IPS DF 6.9 (cell line): ENCODE measurements around the gene JAZF1.
"Not testable (repeated sequence)": the region's sequence is repeated elsewhere in the genome, so short reads cannot be mapped to it uniquely, and the experiment has no call there.

ENCODE experiments used
- DNase-seq: peaks from one replicate; pipeline ENCODE4 v3.0.0-alpha.2; 2013; ENCODE audit warnings: low read depth, low spot score
- H3K27ac ChIP-seq: one replicate; pipeline ENCODE4 v1.5.1; 2013; ENCODE audit warnings: low read length, control low read depth
- H3K27me3 ChIP-seq: 2 replicates; pipeline ENCODE4 v1.6.1; 2013; ENCODE audit warnings: mild to moderate bottlenecking, low read length; ENCODE audit not compliant: control insufficient read depth, insufficient read depth
- H3K36me3 ChIP-seq: 2 replicates; pipeline ENCODE4 v1.6.1; 2013; ENCODE audit warnings: low read length; ENCODE audit not compliant: control insufficient read depth, insufficient read depth
- H3K4me1 ChIP-seq: 2 replicates; pipeline ENCODE4 v1.6.1; 2013; ENCODE audit warnings: low read length; ENCODE audit not compliant: control insufficient read depth, insufficient read depth
- H3K4me3 ChIP-seq: 2 replicates; pipeline ENCODE4 v1.5.1; 2013; ENCODE audit warnings: mild to moderate bottlenecking, low read length
- H3K9me3 ChIP-seq: 2 replicates; pipeline ENCODE4 v1.6.1; 2013; ENCODE audit warnings: low read length, inconsistent platforms; ENCODE audit not compliant: control insufficient read depth, insufficient read depth
- WGBS: extraction: QIAGEN DNeasy Blood & Tissue Kit; methylation state at CpG from one replicate; pipeline ENCODE4 v1.1.7; 2013; ENCODE audit warnings: mixed read lengths, missing lambda C conversion rate; ENCODE audit not compliant: insufficient read length, insufficient coverage; 5-methylcytosine and 5-hydroxymethylcytosine counted together

The JAZF1 gene

DNA sequence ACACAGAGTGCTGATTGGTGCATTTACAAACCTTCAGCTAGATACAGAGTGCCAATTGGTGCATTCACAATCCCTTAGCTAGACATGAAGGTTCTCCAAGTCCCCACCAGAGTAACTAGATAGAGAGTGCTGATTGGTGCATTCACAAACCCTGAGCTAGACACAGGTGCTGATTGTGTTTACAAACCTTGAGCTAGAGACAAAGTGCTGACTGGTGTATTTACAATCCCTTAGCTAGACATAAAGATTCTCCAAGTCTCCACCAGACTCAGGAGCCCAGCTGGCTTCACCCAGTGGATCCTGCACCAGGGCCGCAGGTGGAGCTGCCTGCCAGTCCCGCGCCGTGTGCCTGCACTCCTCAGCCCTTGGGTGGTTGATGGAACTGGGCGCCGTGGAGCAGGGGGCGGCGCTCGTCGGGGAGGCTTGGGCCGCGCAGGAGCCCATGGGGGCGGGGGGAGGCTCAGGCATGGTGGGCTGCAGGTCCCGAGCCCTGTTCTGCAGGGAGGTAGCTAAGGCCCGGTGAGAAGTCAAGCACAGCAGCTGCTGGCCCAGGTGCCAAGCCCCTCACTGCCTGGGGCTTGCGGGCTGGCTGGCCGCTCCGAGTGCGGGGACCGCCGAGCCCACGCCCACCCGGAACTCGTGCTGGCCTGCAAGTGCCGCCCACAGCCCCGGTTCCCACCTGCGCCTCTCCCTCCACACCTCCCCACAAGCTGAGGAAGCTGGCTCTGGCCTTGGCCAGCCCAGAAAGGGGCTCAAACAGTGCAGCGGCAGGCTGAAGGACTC is 323.7 kb downstream of the JAZF1 start:
- not testable (repeated sequence) for H3K9me3 ChIP-seq, DNase-seq, H3K27me3 ChIP-seq, H3K4me3 ChIP-seq, H3K27ac ChIP-seq, H3K4me1 ChIP-seq, H3K36me3 ChIP-seq
- WGBS: no CpG with 5 or more reads among the region's 28 CpGs

DNA sequence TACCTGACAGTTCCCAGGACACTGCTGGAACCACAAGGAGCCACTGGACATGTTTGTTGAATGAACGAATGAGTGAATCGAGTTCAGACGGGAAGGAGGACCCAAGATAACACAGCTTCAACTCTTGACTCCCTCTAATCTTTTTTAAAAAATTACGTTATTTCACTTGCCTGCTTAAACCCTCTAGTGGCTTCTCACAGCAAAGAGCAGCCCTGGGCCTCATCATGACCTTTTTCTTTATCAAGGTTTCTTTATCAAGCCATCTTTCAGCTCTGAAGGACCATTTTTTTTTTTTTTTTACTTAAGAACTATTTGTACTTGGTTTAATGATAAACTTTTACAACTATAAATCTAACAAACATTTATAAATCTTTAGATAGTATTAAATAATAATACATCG is 330.1 kb downstream of the JAZF1 start:
- Histone ChIP-seq H3K36me3 (no peaks in the 10 kb centered on the region), H3K4me1 (no peaks in the 10 kb centered on the region), H3K4me3 (no peak overlapping the region), H3K27me3 (no peaks in the 10 kb centered on the region), H3K9me3 (no peaks in the 10 kb centered on the region), H3K27ac (no peak overlapping the region)
- no peak for DNase-seq
- no CpG with 5 or more reads among the region's 5 CpGs for WGBS

DNA sequence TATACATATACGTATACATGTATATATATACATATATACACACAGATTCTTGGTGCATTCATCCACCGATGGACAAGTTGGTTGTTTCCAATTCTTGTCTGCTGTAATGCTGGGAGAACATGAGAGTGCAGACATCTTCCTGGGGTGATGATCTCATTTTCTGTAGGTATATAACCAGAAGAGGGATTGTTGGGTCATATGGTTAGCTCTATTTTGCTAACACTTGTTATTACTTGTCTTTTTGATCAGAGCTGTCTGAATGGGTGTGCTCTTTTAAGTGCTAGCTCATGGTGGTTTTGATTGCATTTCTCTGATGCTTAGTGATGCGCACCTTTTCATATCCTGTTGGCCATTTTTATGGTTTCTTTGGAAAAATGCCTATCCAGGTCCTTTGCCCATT is 334.2 kb downstream of the JAZF1 start:
- Histone ChIP-seq H3K27ac (no peak overlapping the region), H3K27me3 (no peaks in the 10 kb centered on the region), H3K4me1 (peaks cover 1% of the 10 kb centered on the region), H3K36me3 (no peaks in the 10 kb centered on the region), H3K9me3 (no peaks in the 10 kb centered on the region), H3K4me3 (no peak overlapping the region)
- WGBS: no CpG with 5 or more reads among the region's 3 CpGs
- no peak for DNase-seq

DNA sequence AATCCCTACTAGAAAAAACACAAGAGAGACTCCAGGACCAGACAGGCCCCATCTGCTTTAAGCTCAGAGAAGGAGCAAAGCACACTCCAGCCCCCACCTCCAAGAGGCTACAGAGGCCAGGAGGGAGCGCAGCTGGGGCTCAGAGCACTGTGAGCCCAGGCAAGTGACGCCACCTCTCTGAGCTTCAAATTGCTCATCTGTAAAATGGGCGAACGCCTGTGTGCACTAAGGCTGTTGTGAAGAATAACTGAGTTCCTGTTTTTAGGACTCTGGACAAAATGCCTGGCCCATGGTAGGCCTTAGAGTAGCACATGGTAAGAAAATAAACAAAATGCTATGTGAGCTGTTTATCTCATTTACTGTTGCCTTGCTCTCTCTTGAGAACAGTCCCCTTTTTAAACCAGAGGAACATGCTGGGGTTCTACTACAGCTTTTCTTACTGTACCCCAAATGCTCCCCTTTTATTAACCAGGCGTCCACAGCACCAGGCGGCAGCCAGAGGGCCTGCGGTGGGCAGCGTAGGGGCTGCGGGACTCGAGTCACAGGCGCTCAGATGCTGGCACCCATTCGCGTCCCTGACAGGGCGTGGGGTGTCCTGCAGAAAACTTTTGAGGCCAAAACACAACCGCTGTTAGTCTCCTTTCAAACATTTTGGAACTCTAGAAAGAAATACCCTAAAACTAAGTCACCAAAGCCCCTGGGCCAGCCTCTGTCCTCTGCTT is 336.9 kb downstream of the JAZF1 start:
- Histone ChIP-seq H3K27ac (no peak overlapping the region), H3K4me1 (peaks cover 1% of the 10 kb centered on the region), H3K9me3 (no peaks in the 10 kb centered on the region), H3K36me3 (no peaks in the 10 kb centered on the region), H3K4me3 (no peak overlapping the region), H3K27me3 (no peaks in the 10 kb centered on the region)
- no peak for DNase-seq
- WGBS: no CpG with 5 or more reads among the region's 15 CpGs

DNA sequence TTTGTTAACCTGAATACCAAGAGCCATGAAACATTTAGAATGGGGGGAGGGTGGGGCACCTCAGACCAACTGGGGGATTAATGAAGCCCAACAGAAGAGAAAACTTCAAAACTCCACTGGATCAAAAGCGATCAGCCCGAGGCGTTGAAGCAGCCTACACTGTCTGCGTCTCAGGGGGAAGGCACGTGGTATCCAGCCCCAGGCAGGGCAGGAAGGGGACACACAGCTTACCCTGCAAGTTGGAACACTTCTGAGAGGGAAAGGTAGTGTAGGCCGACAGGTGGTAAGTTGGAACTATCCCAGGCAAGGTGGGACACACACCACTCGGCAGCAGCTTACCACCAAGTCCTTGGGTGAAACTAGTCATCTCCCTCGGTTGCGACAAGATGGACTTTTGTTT is 337.7 kb downstream of the JAZF1 start:
- no peaks in the 10 kb centered on the region for H3K27me3 ChIP-seq
- peaks cover 1% of the 10 kb centered on the region for H3K4me1 ChIP-seq
- H3K9me3 ChIP-seq: no peaks in the 10 kb centered on the region
- no CpG with 5 or more reads among the region's 9 CpGs for WGBS
- H3K27ac ChIP-seq: no peak overlapping the region
- DNase-seq: no peak
- no peaks in the 10 kb centered on the region for H3K36me3 ChIP-seq
- H3K4me3 ChIP-seq: no peak overlapping the region

DNA sequence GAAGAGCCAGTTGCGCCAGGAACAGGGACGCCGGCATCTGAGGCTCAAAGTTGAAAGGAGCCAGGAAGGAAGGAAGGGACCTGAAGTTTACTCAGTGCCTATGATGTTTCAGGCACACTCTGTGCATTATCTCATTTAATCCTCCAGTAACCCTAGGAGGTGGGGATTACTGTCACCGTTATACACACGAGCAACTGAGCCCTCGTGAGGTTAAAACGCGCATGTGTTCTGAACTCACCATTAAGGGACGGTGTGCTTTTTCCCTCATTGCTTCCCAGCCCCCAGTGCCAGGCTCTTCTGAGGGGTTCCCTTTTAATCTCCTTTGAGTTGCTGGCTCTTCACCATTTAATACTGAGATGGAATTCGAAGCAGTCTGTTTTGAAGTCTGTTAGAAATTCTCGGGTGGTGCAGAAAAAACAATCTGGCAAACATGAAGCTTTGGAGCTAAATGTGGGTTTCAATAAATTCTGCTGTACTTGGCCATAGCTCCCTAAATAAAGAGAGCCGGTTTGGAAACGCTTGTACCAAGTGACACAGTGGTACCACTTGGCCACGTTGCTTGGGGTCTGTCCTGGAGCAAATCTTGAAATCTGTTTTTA is 338.4 kb downstream of the JAZF1 start:
- Histone ChIP-seq H3K36me3 (no peaks in the 10 kb centered on the region), H3K4me1 (peaks cover 4% of the 10 kb centered on the region), H3K27me3 (no peaks in the 10 kb centered on the region), H3K27ac (no peak overlapping the region), H3K4me3 (no peak overlapping the region), H3K9me3 (no peaks in the 10 kb centered on the region)
- no peak for DNase-seq
- WGBS: no CpG with 5 or more reads among the region's 14 CpGs

DNA sequence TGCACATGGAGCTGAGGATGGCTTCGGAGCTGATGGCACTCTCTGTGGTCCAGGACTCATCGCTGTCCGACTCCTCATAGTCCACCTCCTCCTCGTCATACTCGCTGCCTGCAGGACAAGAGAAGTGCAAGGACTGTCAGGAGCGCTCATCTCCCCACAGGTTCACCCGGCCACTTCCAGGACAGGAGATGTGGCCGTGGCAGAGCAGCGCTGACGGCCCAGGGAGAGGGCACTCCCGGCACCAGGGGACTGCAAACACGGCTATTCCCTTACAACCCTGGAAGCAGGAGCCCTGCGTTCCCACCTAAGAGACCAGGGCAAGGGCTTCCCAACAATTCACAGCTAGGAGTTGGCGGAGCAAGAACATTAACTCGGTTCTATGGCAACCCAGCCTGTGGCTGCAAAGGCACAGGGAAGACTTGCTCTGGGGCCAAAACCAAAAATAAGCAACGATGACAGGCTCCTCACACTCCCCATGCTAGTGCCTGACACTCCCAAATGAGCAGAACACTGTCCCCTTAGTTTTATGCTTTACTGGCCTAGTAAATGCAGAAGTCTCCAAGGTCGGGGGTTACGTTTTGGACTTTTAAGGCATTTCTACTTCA is 339.7 kb downstream of the JAZF1 start:
- no peaks in the 10 kb centered on the region for H3K36me3 ChIP-seq
- peaks cover 4% of the 10 kb centered on the region for H3K4me1 ChIP-seq
- no peaks in the 10 kb centered on the region for H3K9me3 ChIP-seq
- no CpG with 5 or more reads among the region's 18 CpGs for WGBS
- H3K27me3 ChIP-seq: no peaks in the 10 kb centered on the region
- DNase-seq: no peak
- no peak overlapping the region for H3K27ac ChIP-seq
- no peak overlapping the region for H3K4me3 ChIP-seq

DNA sequence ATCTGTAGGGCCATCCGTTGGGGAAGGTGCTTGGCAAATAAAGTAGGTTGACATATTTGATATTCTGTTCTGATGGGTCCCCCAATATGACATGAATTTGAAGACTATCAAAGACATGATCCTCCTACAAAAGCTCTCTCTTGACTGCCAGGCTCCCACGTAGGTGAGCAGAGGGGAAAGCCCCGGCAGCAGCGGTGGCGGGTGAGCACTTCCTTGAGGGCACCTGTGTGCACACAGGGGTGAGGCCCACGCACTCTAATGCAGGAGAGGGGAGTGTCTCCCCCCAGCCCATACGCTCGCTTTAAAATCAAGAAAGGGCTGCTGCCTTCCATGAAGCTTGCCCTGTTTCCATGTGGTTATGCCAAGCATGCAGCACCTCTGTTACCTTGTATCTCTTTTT is 340.3 kb downstream of the JAZF1 start:
- no peak overlapping the region for H3K27ac ChIP-seq
- H3K4me3 ChIP-seq: no peak overlapping the region
- H3K9me3 ChIP-seq: no peaks in the 10 kb centered on the region
- DNase-seq: no peak
- H3K4me1 ChIP-seq: peaks cover 4% of the 10 kb centered on the region
- H3K27me3 ChIP-seq: no peaks in the 10 kb centered on the region
- no CpG with 5 or more reads among the region's 8 CpGs for WGBS
- H3K36me3 ChIP-seq: no peaks in the 10 kb centered on the region

DNA sequence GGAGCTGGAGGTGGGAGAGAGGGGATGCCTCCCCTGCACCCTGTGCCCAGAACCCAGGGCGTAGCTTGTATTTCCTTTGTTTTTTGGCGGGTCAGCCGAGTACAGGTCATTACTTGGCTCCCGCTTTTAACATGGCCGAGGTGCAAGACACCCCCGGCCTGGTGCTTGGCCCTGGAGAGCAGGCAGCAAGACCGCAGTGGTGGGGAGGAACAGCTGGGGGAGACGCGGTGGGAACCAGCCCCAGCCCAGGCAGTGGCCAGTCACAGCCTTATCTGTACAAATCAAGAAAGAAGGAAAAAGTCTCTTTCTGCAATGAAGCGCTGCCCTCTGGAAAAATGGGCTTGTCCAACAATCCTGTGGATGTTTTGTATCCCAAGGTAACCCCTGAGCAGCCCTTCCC is 341.5 kb downstream of the JAZF1 start:
- no peak overlapping the region for H3K27ac ChIP-seq
- WGBS: no CpG with 5 or more reads among the region's 10 CpGs
- H3K36me3 ChIP-seq: no peaks in the 10 kb centered on the region
- no peaks in the 10 kb centered on the region for H3K9me3 ChIP-seq
- H3K4me1 ChIP-seq: peaks cover 4% of the 10 kb centered on the region
- DNase-seq: no peak
- H3K4me3 ChIP-seq: no peak overlapping the region
- H3K27me3 ChIP-seq: no peaks in the 10 kb centered on the region

DNA sequence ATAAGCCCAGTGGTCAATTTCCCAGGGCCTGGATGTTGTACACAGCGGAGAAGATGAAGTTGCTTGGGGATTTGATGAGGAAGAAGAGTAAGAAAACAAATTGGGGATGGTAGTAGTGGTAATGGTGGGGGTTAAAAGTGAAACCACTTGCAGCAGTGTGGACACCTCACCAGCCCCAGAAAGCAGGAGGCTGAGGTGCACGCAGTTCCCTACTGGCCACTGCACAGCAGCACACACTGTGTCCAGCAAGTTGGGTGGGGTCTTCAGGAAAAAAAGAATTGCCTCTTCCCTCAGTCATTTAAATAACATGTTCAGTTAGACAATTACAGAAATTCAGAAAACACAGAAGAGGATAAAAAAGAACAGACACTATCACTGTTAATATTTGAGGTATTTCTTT is 344.1 kb downstream of the JAZF1 start:
- H3K9me3 ChIP-seq: no peaks in the 10 kb centered on the region
- WGBS: no CpG with 5 or more reads among the region's 2 CpGs

More for the DNA sequence above, 344.1 kb downstream of the JAZF1 start:
- Histone ChIP-seq H3K4me3 (no peak overlapping the region), H3K27ac (no peak overlapping the region), H3K36me3 (peaks cover 3% of the 10 kb centered on the region; the same call in 1 of the 2 replicates), H3K27me3 (no peaks in the 10 kb centered on the region), H3K4me1 (0 out of 2 replicates have a peak, but pooled peaks cover 3% of the 10 kb centered on the region)
- no peak for DNase-seq
